Esophagus squamous epithelium (tissue), 5 donors: ENCODE data around the gene CDH13. TPM values are rescaled to one million over a fixed set of nuclear protein-coding genes. Genes with fewer than 3 reads are reported as not detected.

Source experiments
- DNase-seq: peaks from one replicate; lab custom pipeline; 2025; lab: John Stamatoyannopoulos, UW
- H3K27ac ChIP-seq, 4 donors: fragments of 200-600 bp; sonication (generic); one replicate each; pipeline ENCODE4 v1.5.1; 2016 to 2019; ENCODE audit warnings: mild to moderate bottlenecking in 1 of 4
- H3K27me3 ChIP-seq, 4 donors: fragments of 200-600 bp; sonication (generic); 1 replicate in 3 of 4; 2 replicates in 1 of 4; pipeline versions ENCODE4 v1.5.1 to v1.6.0; 2017 to 2021; ENCODE audit warnings: antibody characterized with exemption in 1 of 4
- H3K36me3 ChIP-seq, 3 donors: fragments of 200-600 bp; sonication (generic); one replicate each; pipeline ENCODE4 v1.5.1; 2016 to 2019
- H3K4me1 ChIP-seq, 3 donors: fragments of 200-600 bp; sonication (generic); one replicate each; pipeline ENCODE4 v1.5.1; 2017 to 2019
- H3K4me3 ChIP-seq, 4 donors: fragments of 200-600 bp; sonication (generic); 1 replicate in 3 of 4; 2 replicates in 1 of 4; pipeline ENCODE4 v1.5.1; 2016 to 2019; ENCODE audit warnings: mild to moderate bottlenecking in 2 of 4, moderate library complexity in 1 of 4
- H3K9me3 ChIP-seq, 3 donors: fragments of 200-600 bp; sonication (generic); one replicate each; pipeline ENCODE4 v1.5.1; 2016 to 2019
- CTCF ChIP-seq, 6 experiments: fragments of 450-650 bp in 4 of 6; fragments of 200-600 bp in 2 of 6; sonication (generic) in 2 of 6; IDR thresholded peaks; one replicate each; pipeline ENCODE4 v1.5.1; 2016 to 2019; ENCODE audit warnings: antibody characterized with exemption in 6 of 6, mild to moderate bottlenecking in 4 of 6, moderate library complexity in 4 of 6
- POLR2A ChIP-seq, 4 donors: fragments of 450-650 bp; IDR thresholded peaks; one replicate each; pipeline ENCODE4 v1.6.1; 2017; ENCODE audit warnings: antibody characterized with exemption in 4 of 4, mild to moderate bottlenecking in 4 of 4, moderate library complexity in 3 of 4
- WGBS, 2 donors: methylation state at CpG; one replicate each; pipeline ENCODE4 v1.1.5; 2018; 5-methylcytosine and 5-hydroxymethylcytosine counted together
- intact Hi-C: fragments of 100-400 bp; cut with DNase I; formaldehyde crosslinking; loops from one replicate; pipeline ENCODE4 v1.15.0; 2022
- total RNA-seq, 4 donors: library from RNA; depleted of rRNA; stranded (reverse); fragments of >200 nt; gene quantifications; one replicate each; pipeline ENCODE4 v1.1.0, GENCODE V29; 2016
- donor health status: DM: yes; HTN: yes; CAD: no.

CDH13 gene
- total RNA-seq, 4 donors from 2014 or later = 6.9 to 31.9 (median 21.1) TPM

- no peaks in the 10 kb centered on the region for H3K4me1 ChIP-seq
- no peaks in the 10 kb centered on the region for H3K36me3 ChIP-seq
- no peak overlapping the region for H3K27ac ChIP-seq
- DNase-seq = no peak
- H3K27me3 ChIP-seq = no peaks in the 10 kb centered on the region
- intact Hi-C loops = no loop called here
- WGBS, 2 donors = 65 to 86% methylated on average over 4 to 9 of the region's 9 CpGs
- H3K9me3 ChIP-seq = no peaks in the 10 kb centered on the region
- TF ChIP-seq CTCF (IDR thresholded peaks at IDR 0.05) (no peak), POLR2A (IDR thresholded peaks at IDR 0.05) (no peak)
- H3K4me3 ChIP-seq = no peak overlapping the region
These were observed 1216.2 kb downstream of the CDH13 start for GRCh38 chr16:83842756-83843507.

- WGBS, 2 donors = 64 to 65% methylated on average over 10 of the region's 10 CpGs
- DNase-seq = no peak
- H3K27me3 ChIP-seq = no peaks in the 10 kb centered on the region
- H3K4me3 ChIP-seq = no peak overlapping the region
- TF ChIP-seq CTCF (IDR thresholded peaks at IDR 0.05) (no peak), POLR2A (IDR thresholded peaks at IDR 0.05) (no peak)
- intact Hi-C loops = no loop called here
- H3K27ac ChIP-seq = no peak overlapping the region
- H3K36me3 ChIP-seq = no peaks in the 10 kb centered on the region
- H3K4me1 ChIP-seq = no peaks in the 10 kb centered on the region
- H3K9me3 ChIP-seq = no peaks in the 10 kb centered on the region
These were observed 1216.9 kb downstream of the CDH13 start for GRCh38 chr16:83843657-83844056.

- peaks cover 0 to 3% (median 0%) of the 10 kb centered on the region in 4 donors for H3K27me3 ChIP-seq
- no peaks in the 10 kb centered on the region for H3K9me3 ChIP-seq
- intact Hi-C loops = no loop called here
- no peaks in the 10 kb centered on the region for H3K36me3 ChIP-seq
- WGBS, 2 donors = 91 to 96% methylated on average over 5 to 7 of the region's 8 CpGs
- DNase-seq = no peak
- TF ChIP-seq CTCF (IDR thresholded peaks at IDR 0.05) (no peak), POLR2A (IDR thresholded peaks at IDR 0.05) (no peak)
- no peaks in the 10 kb centered on the region for H3K4me1 ChIP-seq
- no peak overlapping the region for H3K27ac ChIP-seq
- no peak overlapping the region for H3K4me3 ChIP-seq
These were observed 1218.5 kb downstream of the CDH13 start for GRCh38 chr16:83845263-83845662.

- Histone ChIP-seq H3K27me3 (peaks cover 0 to 9% (median 0%) of the 10 kb centered on the region in 4 donors), H3K9me3 (no peaks in the 10 kb centered on the region), H3K36me3 (no peaks in the 10 kb centered on the region), H3K4me3 (no peak overlapping the region), H3K27ac (no peak overlapping the region), H3K4me1 (no peaks in the 10 kb centered on the region)
- WGBS, 2 donors = 61 to 68% methylated on average over 14 of the region's 14 CpGs
- intact Hi-C loops = no loop called here
- DNase-seq = no peak
- TF ChIP-seq POLR2A (IDR thresholded peaks at IDR 0.05) (no peak), CTCF (IDR thresholded peaks at IDR 0.05) (no peak)
These were observed 1220.8 kb downstream of the CDH13 start for GRCh38 chr16:83847371-83848225.

- Histone ChIP-seq H3K9me3 (no peaks in the 10 kb centered on the region), H3K27me3 (peaks cover 0 to 9% (median 0%) of the 10 kb centered on the region in 4 donors), H3K4me1 (no peaks in the 10 kb centered on the region), H3K36me3 (no peaks in the 10 kb centered on the region), H3K27ac (no peak overlapping the region), H3K4me3 (no peak overlapping the region)
- no peak for DNase-seq
- 85 to 86% methylated on average over 6 of the region's 6 CpGs for WGBS, 2 donors
- no peak for TF ChIP-seq CTCF (IDR thresholded peaks at IDR 0.05)
- TF ChIP-seq POLR2A (IDR thresholded peaks at IDR 0.05) = no peak
- intact Hi-C loops = no loop called here
These were observed 1222.7 kb downstream of the CDH13 start for GRCh38 chr16:83849421-83849820.
